K562 (cell line): ENCODE data around the gene SYT14. TPM values are rescaled to one million over a fixed set of nuclear protein-coding genes. Genes with fewer than 3 reads are reported as not detected.

Experiments
- ATAC-seq: fragments of 200-7000 bp; cut with Tn5 transposase; 3 replicates; pipeline ENCODE4 v1.9.1; 2020; ENCODE audit warnings: moderate library complexity
- BruUV-seq: library from RNA; stranded (reverse); fragments of 400-500 nt; replicated peaks from 2 replicates; lab custom pipeline; 2021; lab: Mats Ljungman, UMichigan
- CTCF ChIA-PET: fragments of 300-600 bp; formaldehyde crosslinking; extraction: SDS; loops from one replicate; lab custom pipeline; 2021; ENCODE audit warnings: low intra/inter-chr PET ratio; lab: Yijun Ruan, JAX
- POLR2A ChIA-PET: fragments of 300-600, 350-650 bp; sonication (Branson Sonifier 250); formaldehyde crosslinking; extraction: SDS; loops from one replicate; lab custom pipeline; 2021; ENCODE audit warnings: antibody characterized with exemption, inconsistent platforms; lab: Yijun Ruan, JAX
- DNase-seq, 4 experiments: peaks; one replicate each; pipeline versions ENCODE4 v3.0.0 to v3.0.0-alpha.2; 2011 to 2018; ENCODE audit warnings: low spot score in 3 of 4, mixed read lengths in 3 of 4; ENCODE audit errors: extremely low read depth in 1 of 4
- FAIRE-seq: peaks from 2 replicates; lab custom pipeline; 2011; peaks lifted over from hg19 to GRCh38; lab: Jason Lieb, UNC
- H2AFZ ChIP-seq: 2 replicates; pipeline ENCODE4 v1.6.0; 2011; ENCODE audit warnings: low read depth, low read length, control low read depth, inconsistent platforms
- H3K27ac ChIP-seq: fragments of 200-600 bp; 3 replicates; pipeline ENCODE4 v1.8.0; 2011; ENCODE audit warnings: low read depth, mild to moderate bottlenecking, control low read depth, inconsistent platforms, low read length, moderate library complexity, mixed read lengths; ENCODE audit errors: extremely low read depth
- H3K27me3 ChIP-seq, 2 experiments: fragments of 300-600 bp in 1 of 2; 2 replicates in 1 of 2; 3 replicates in 1 of 2; pipeline versions ENCODE4 v1.6.0 to v1.8.0; 2011; ENCODE audit warnings: inconsistent platforms in 2 of 2, low read length in 2 of 2, mild to moderate bottlenecking in 1 of 2, mixed read lengths in 1 of 2, moderate library complexity in 1 of 2; ENCODE audit not compliant: control insufficient read depth in 2 of 2, insufficient read depth in 2 of 2
- H3K36me3 ChIP-seq: fragments of 300-600 bp; 3 replicates; pipeline ENCODE4 v1.8.0; 2011; ENCODE audit warnings: mild to moderate bottlenecking, low read length, inconsistent platforms; ENCODE audit not compliant: control insufficient read depth, insufficient read depth
- H3K4me1 ChIP-seq, 2 experiments: fragments of 200-600 bp in 1 of 2; replicated peaks in 1 of 2; 2 replicates in 1 of 2; 3 replicates in 1 of 2; pipeline versions ENCODE4 v1.5.1 to v1.8.0; 2011; ENCODE audit warnings: inconsistent platforms in 2 of 2, low read length in 2 of 2, mild to moderate bottlenecking in 1 of 2, mixed read lengths in 1 of 2, moderate library complexity in 1 of 2; ENCODE audit not compliant: control insufficient read depth in 2 of 2, insufficient read depth in 2 of 2
- H3K4me2 ChIP-seq: 2 replicates; pipeline ENCODE4 v1.6.1; 2011; ENCODE audit warnings: low read length, control low read depth, inconsistent platforms, mixed read lengths; ENCODE audit not compliant: insufficient read depth
- H3K4me3 ChIP-seq: fragments of 200-600 bp; sonication (generic), shearing (Covaris generic); 2 replicates; pipeline ENCODE4 v1.5.1; 2016; ENCODE audit warnings: control low read depth, inconsistent platforms
- H3K79me2 ChIP-seq: fragments of 200-600 bp; 3 replicates; pipeline ENCODE4 v1.8.0; 2011; ENCODE audit warnings: low read length, inconsistent platforms; ENCODE audit not compliant: control insufficient read depth, insufficient read depth
- H3K9ac ChIP-seq, 2 experiments: 2 replicates each; pipeline versions ENCODE4 v1.6.0 to v1.6.1; 2011; ENCODE audit warnings: low read depth in 2 of 2, low read length in 2 of 2, control low read depth in 1 of 2, inconsistent platforms in 1 of 2, mild to moderate bottlenecking in 1 of 2, mixed read lengths in 1 of 2; ENCODE audit not compliant: insufficient read depth in 1 of 2
- H3K9me1 ChIP-seq: one replicate; pipeline ENCODE4 v1.6.0; 2011; ENCODE audit warnings: inconsistent platforms, mild to moderate bottlenecking, low read length, moderate library complexity; ENCODE audit not compliant: control insufficient read depth, insufficient read depth
- H3K9me3 ChIP-seq: replicated peaks from 2 replicates; pipeline ENCODE4 v1.5.1; 2011; ENCODE audit warnings: low read depth, low read length, inconsistent platforms; ENCODE audit not compliant: control insufficient read depth, insufficient read depth
- H4K20me1 ChIP-seq: replicated peaks from 2 replicates; pipeline ENCODE4 v1.6.1; 2011; ENCODE audit warnings: low read length, inconsistent platforms, mixed read lengths; ENCODE audit not compliant: control insufficient read depth, insufficient read depth
- GTF2F1 ChIP-seq: IDR thresholded peaks from 2 replicates; pipeline ENCODE4 v1.6.1; 2011; ENCODE audit warnings: low read depth, low read length, improper control_type of control experiment
- KLF13 ChIP-seq: fragments of 450-650 bp; IDR thresholded peaks from 2 replicates; pipeline ENCODE4 v1.6.1; 2016; ENCODE audit warnings: missing genetic modification characterization, low read depth, mild to moderate bottlenecking, missing compliant biosample characterization, moderate library complexity, borderline replicate concordance
- LCOR ChIP-seq: sonication (generic); formaldehyde crosslinking; IDR thresholded peaks from 2 replicates; pipeline ENCODE4 v1.8.0; 2022; ENCODE audit warnings: mild to moderate bottlenecking, missing genetic modification reagents
- MAZ ChIP-seq, 2 experiments: fragments of 450-650 bp in 1 of 2; sonication (generic) in 1 of 2; formaldehyde crosslinking; IDR thresholded peaks in 1 of 2; conservative IDR thresholded peaks in 1 of 2; 2 replicates each; pipeline versions ENCODE4 v1.4.0 to v1.5.0; 2020; ENCODE audit warnings: mild to moderate bottlenecking in 1 of 2, missing genetic modification reagents in 1 of 2
- MLLT1 ChIP-seq, 2 experiments: fragments of 450-650 bp; IDR thresholded peaks; 2 replicates each; pipeline ENCODE4 v1.6.1; 2016
- PCBP1 ChIP-seq: fragments of 200-400 bp; formaldehyde crosslinking; IDR thresholded peaks from 2 replicates; pipeline ENCODE4 v1.6.1; 2018; ENCODE audit warnings: mild to moderate bottlenecking, low read depth, low read length; ENCODE audit not compliant: poor library complexity, severe bottlenecking
- PYGO2 ChIP-seq: fragments of 450-650 bp; IDR thresholded peaks from 2 replicates; pipeline ENCODE4 v1.6.1; 2016; ENCODE audit warnings: mild to moderate bottlenecking, missing genetic modification characterization, moderate library complexity, missing compliant biosample characterization
- WHSC1 ChIP-seq: IDR thresholded peaks from one replicate; pipeline ENCODE4 v1.6.1; 2012; ENCODE audit warnings: low read length, control low read depth, inconsistent platforms
- ZBTB26 ChIP-seq: fragments of 450-650 bp; formaldehyde crosslinking; IDR thresholded peaks from 2 replicates; pipeline ENCODE4 v1.4.0; 2022; ENCODE audit warnings: missing genetic modification characterization
- WGBS: fragments of 100-300 bp; shearing (Covaris generic); methylation state at CpG from one replicate; pipeline ENCODE4 v1.1.6; 2016; ENCODE audit warnings: low coverage, mixed read lengths; ENCODE audit not compliant: insufficient coverage; ENCODE audit errors: missing lambda C conversion rate; 5-methylcytosine and 5-hydroxymethylcytosine counted together
- in situ Hi-C: fragments of 300-500 bp; cut with MboI; formaldehyde crosslinking; loops from 4 replicates; pipeline ENCODE4 v1.15.0; 2018; ENCODE audit warnings: inconsistent platforms, mixed read lengths
- intact Hi-C: fragments of 100-400 bp; cut with micrococcal nuclease; formaldehyde crosslinking; loops from 2 replicates; pipeline ENCODE4 v1.14.2; 2022
- polyA plus RNA-seq, 8 experiments: library from polyadenylated mRNA; depleted of rRNA in 4 of 8; stranded (reverse) in 5 of 8; unstranded in 3 of 8; fragments of >200 nt; fragmentation: Nextera tagmentation in 2 of 8; fragmentation: Illumina TruSeq in 1 of 8; extraction: Ambion mirVana in 2 of 8; extraction: Trizol in 1 of 8; gene quantifications; 2 replicates each; pipeline versions ENCODE4 v1.2.1 to v1.2.3, GENCODE V29; 2011 to 2014; ENCODE audit warnings: inconsistent platforms in 1 of 8, missing spikeins in 1 of 8
- total RNA-seq, 7 experiments: library from RNA; depleted of rRNA in 6 of 7; stranded (reverse); fragments of >200 nt in 6 of 7; fragmentation: Illumina TruSeq in 2 of 7; extraction: Trizol in 2 of 7; gene quantifications; 2 replicates each; pipeline versions ENCODE4 v1.2.1 to v1.2.3, GENCODE V29; 2011 to 2021; ENCODE audit warnings: low replicate concordance in 1 of 7
- TF ChIP-seq, protein P1 (sequence below): fragments of 250-450 bp; sonication (Bioruptor Pico); IDR thresholded peaks from 2 replicates; pipeline ENCODE4 v1.5.0; 2021
- TF ChIP-seq, protein P2 (sequence below): fragments of 250-450 bp; sonication (Bioruptor Pico); IDR thresholded peaks from 2 replicates; pipeline ENCODE4 v1.6.1; 2021; ENCODE audit warnings: mild to moderate bottlenecking
- TF ChIP-seq, protein P3 (sequence below), 2 experiments: fragments of 450-650 bp in 1 of 2; sonication (generic) in 1 of 2; formaldehyde crosslinking in 1 of 2; IDR thresholded peaks in 1 of 2; conservative IDR thresholded peaks in 1 of 2; 2 replicates each; pipeline versions ENCODE4 v1.6.1 to v1.8.1; 2016 to 2023; ENCODE audit warnings: mild to moderate bottlenecking in 2 of 2, moderate library complexity in 2 of 2, inconsistent platforms in 1 of 2, missing genetic modification reagents in 1 of 2

Gene SYT14
- total and polyA plus RNA-seq, 9 of the 15 experiments (the other 6 are each of a cell fraction or from before 2014, with no cell fraction given), result 0.01 to 0.04 TPM; not detected in 7

DNA sequence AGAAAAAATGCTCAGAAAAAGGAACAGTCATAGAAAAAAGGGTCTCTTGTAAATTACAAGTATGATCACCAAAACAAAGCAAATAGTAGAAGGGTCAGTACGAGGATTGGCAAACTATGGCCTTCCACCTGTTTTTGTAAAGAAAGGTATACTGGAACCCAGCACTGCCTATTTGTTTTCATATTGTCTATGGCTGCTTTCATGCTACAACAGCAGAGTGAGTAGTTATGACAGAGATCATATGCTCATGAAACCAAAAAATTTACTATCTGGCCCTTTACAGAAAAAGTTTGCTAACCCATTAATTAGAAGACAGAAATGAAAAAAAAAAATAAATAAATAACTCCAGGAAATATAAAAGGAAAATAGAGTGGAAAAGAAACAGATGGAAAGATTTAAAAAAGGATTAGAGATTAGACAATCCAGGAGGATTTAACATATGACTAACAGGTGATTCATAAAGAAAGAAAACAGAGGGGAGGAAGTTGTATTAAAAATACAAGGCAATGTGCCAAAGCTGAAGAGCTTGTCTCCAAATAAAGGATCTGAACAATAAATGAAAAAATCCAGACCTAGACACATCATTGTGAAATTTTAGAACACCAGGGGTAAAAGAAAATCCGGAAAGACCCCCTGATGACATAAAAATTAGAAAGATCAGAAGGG, 186.0 kb downstream of the SYT14 start:
- DNase-seq (no peak), ATAC-seq (no peak), FAIRE-seq (no peak)
- no peak overlapping the region for H3K4me2 ChIP-seq
- H3K4me1 ChIP-seq, result no peaks in the 10 kb centered on the region
- no peaks in the 10 kb centered on the region for H3K9me3 ChIP-seq
- no TSS peak for BruUV-seq
- CTCF ChIA-PET, result interaction anchor here (0.7 kb wide), 1 partner anchor 107 kb away, joined by 3 read pairs; no protein-coding TSS in a partner anchor
- no peak overlapping the region for H2AFZ ChIP-seq
- H3K4me3 ChIP-seq, result no peak overlapping the region
- no peaks in the 10 kb centered on the region for H4K20me1 ChIP-seq
- H3K36me3 ChIP-seq, result no peaks in the 10 kb centered on the region
- in situ Hi-C loops (no loop called here), intact Hi-C loops (no loop called here)
- no peak overlapping the region for H3K27ac ChIP-seq
- no peaks in the 10 kb centered on the region for H3K79me2 ChIP-seq
- 0% methylated on average over 2 of the region's 2 CpGs for WGBS
- no peak overlapping the region for H3K9ac ChIP-seq
- POLR2A ChIA-PET, result interaction anchor here (0.8 kb wide), 1 partner anchor 616 kb away, joined by 3 read pairs; no protein-coding TSS in a partner anchor
- no peaks in the 10 kb centered on the region for H3K27me3 ChIP-seq
- no peaks in the 10 kb centered on the region for H3K9me1 ChIP-seq
- TF ChIP-seq MLLT1 (IDR thresholded peaks at IDR 0.05) (no peak), GTF2F1 (no peak), ZBTB26 (CRISPR knock-in tag) (no peak), KLF13 (no peak), PCBP1 (no peak), LCOR (CRISPR knock-in tag) (no peak), MAZ (CRISPR knock-in tag; conservative IDR thresholded peaks at IDR 0.05 in 1 of 2, IDR thresholded peaks at IDR 0.05 in 1 of 2) (no peak), WHSC1 (no peak), PYGO2 (tag) (no peak)
- TF ChIP-seq, protein P1, sequence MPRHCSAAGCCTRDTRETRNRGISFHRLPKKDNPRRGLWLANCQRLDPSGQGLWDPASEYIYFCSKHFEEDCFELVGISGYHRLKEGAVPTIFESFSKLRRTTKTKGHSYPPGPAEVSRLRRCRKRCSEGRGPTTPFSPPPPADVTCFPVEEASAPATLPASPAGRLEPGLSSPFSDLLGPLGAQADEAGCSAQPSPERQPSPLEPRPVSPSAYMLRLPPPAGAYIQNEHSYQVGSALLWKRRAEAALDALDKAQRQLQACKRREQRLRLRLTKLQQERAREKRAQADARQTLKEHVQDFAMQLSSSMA (CRISPR knock-in tag), result no peak
- TF ChIP-seq, protein P2, sequence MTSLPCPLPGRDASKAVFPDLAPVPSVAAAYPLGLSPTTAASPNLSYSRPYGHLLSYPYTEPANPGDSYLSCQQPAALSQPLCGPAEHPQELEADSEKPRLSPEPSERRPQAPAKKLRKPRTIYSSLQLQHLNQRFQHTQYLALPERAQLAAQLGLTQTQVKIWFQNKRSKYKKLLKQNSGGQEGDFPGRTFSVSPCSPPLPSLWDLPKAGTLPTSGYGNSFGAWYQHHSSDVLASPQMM (CRISPR knock-in tag), result no peak
- TF ChIP-seq, protein P3, sequence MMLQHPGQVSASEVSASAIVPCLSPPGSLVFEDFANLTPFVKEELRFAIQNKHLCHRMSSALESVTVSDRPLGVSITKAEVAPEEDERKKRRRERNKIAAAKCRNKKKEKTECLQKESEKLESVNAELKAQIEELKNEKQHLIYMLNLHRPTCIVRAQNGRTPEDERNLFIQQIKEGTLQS (IDR thresholded peaks at IDR 0.05), result no peak
- TF ChIP-seq, protein P3 (CRISPR knock-in tag; conservative IDR thresholded peaks at IDR 0.05), result no peak
